Thyroid gland (tissue), 4 donors: ENCODE measurements around the gene CAPN12. TPM values are rescaled to one million over a fixed set of nuclear protein-coding genes. Genes with fewer than 3 reads are reported as not detected.

ENCODE experiments used
- DNase-seq, 2 donors: peaks; one replicate each; pipeline ENCODE4 v3.0.0-alpha.2; 2019
- H3K27ac ChIP-seq, 3 donors: fragments of 200-600 bp; sonication (generic); 1 replicate in 2 of 3; 2 replicates in 1 of 3; pipeline ENCODE4 v1.5.1; 2016 to 2019; ENCODE audit warnings: mild to moderate bottlenecking in 1 of 3, moderate library complexity in 1 of 3
- H3K27me3 ChIP-seq: fragments of 200-600 bp; sonication (generic); one replicate; pipeline ENCODE4 v1.5.1; 2019
- H3K36me3 ChIP-seq, 2 donors: fragments of 200-600 bp; sonication (generic); one replicate each; pipeline ENCODE4 v1.5.1; 2016 to 2019
- H3K4me1 ChIP-seq, 2 donors: fragments of 200-600 bp; sonication (generic); one replicate each; pipeline ENCODE4 v1.5.1; 2017 to 2019
- H3K4me3 ChIP-seq, 3 donors: fragments of 200-600 bp; sonication (generic); replicated peaks in 1 of 3; 1 replicate in 2 of 3; 2 replicates in 1 of 3; pipeline ENCODE4 v1.5.1; 2016; ENCODE audit warnings: mild to moderate bottlenecking in 1 of 3
- H3K9me3 ChIP-seq: fragments of 200-600 bp; sonication (generic); one replicate; pipeline ENCODE4 v1.5.1; 2017
- POLR2A ChIP-seq, 2 donors: fragments of 450-650 bp; IDR thresholded peaks; one replicate each; pipeline ENCODE4 v1.6.1; 2017; ENCODE audit warnings: antibody characterized with exemption in 2 of 2, mild to moderate bottlenecking in 2 of 2, moderate library complexity in 1 of 2
- WGBS, 2 donors: methylation state at CpG; one replicate each; pipeline ENCODE4 v1.1.5; 2017; 5-methylcytosine and 5-hydroxymethylcytosine counted together
- intact Hi-C: fragments of 100-400 bp; cut with DNase I; formaldehyde crosslinking; loops from one replicate; pipeline ENCODE4 v1.15.1; 2023
- total RNA-seq, 4 donors: library from RNA; depleted of rRNA; stranded (reverse); fragments of >200 nt; gene quantifications; one replicate each; pipeline ENCODE4 v1.2.3, GENCODE V29; 2016
- TF ChIP-seq, protein P1 (sequence below), 6 experiments: fragments of 200-600 bp in 3 of 6; fragments of 450-650 bp in 3 of 6; sonication (generic) in 3 of 6; IDR thresholded peaks; one replicate each; pipeline ENCODE4 v1.5.1; 2016 to 2019; ENCODE audit warnings: antibody characterized with exemption in 6 of 6, mild to moderate bottlenecking in 2 of 6, inconsistent platforms in 1 of 6, moderate library complexity in 1 of 6

Gene CAPN12
- total RNA-seq, 4 donors from 2014 or later = 1.6 to 2.0 TPM; not detected in 2

DNA sequence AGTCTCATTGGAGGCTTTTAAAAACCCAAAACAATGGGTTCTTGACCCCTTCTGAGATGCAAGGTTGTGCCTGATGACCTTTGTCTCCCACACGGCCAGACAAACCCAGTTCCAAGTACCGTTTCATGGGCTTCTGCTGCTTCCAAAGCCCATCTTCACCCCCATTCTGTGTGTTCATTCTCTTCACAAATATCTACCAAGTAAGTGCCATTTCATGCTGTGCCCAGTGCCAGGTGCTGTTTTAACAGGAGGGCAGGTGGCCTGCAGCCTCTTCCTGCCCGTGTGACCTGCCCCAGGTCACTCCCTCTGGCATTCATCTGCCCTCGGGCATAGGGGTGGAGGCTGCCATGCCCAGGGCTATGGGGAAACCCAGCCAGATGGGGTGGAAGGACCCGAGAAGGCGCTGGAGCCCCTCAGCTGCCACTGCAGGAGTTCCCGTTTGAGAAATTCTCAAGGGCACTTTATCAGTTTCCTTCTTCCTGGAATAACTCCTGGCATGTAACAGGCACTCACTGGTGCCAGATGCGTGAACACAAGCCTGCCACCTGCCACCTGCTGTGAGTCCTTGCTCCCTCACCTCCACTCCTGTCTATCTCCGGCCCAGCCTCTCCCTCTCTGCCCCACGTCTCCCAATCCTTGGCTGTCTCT is 12.5 kb downstream of the CAPN12 start:
- intact Hi-C loops = loop anchor here (5.0 kb wide), 1 partner anchor 84 kb away; the partner anchor contains the start of gene ACTN4
- 29 to 33% methylated on average over 10 of the region's 10 CpGs for WGBS, 2 donors
- no peak overlapping the region for H3K4me3 ChIP-seq
- no peaks in the 10 kb centered on the region for H3K27me3 ChIP-seq
- no peaks in the 10 kb centered on the region for H3K9me3 ChIP-seq
- peaks cover 17 to 29% of the 10 kb centered on the region in 2 donors for H3K4me1 ChIP-seq
- peaks cover 30 to 32% of the 10 kb centered on the region in 2 donors for H3K36me3 ChIP-seq
- TF ChIP-seq, protein P1, sequence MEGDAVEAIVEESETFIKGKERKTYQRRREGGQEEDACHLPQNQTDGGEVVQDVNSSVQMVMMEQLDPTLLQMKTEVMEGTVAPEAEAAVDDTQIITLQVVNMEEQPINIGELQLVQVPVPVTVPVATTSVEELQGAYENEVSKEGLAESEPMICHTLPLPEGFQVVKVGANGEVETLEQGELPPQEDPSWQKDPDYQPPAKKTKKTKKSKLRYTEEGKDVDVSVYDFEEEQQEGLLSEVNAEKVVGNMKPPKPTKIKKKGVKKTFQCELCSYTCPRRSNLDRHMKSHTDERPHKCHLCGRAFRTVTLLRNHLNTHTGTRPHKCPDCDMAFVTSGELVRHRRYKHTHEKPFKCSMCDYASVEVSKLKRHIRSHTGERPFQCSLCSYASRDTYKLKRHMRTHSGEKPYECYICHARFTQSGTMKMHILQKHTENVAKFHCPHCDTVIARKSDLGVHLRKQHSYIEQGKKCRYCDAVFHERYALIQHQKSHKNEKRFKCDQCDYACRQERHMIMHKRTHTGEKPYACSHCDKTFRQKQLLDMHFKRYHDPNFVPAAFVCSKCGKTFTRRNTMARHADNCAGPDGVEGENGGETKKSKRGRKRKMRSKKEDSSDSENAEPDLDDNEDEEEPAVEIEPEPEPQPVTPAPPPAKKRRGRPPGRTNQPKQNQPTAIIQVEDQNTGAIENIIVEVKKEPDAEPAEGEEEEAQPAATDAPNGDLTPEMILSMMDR (IDR thresholded peaks at IDR 0.05) = peak in 3 of 6 experiments; percentile 15 to 23 (median 16)
- TF ChIP-seq POLR2A (IDR thresholded peaks at IDR 0.05) = no peak
- H3K27ac ChIP-seq = peak overlapping the region; percentile 35 to 71 (median 65)
- peak; percentile 77 to 79 for DNase-seq

DNA sequence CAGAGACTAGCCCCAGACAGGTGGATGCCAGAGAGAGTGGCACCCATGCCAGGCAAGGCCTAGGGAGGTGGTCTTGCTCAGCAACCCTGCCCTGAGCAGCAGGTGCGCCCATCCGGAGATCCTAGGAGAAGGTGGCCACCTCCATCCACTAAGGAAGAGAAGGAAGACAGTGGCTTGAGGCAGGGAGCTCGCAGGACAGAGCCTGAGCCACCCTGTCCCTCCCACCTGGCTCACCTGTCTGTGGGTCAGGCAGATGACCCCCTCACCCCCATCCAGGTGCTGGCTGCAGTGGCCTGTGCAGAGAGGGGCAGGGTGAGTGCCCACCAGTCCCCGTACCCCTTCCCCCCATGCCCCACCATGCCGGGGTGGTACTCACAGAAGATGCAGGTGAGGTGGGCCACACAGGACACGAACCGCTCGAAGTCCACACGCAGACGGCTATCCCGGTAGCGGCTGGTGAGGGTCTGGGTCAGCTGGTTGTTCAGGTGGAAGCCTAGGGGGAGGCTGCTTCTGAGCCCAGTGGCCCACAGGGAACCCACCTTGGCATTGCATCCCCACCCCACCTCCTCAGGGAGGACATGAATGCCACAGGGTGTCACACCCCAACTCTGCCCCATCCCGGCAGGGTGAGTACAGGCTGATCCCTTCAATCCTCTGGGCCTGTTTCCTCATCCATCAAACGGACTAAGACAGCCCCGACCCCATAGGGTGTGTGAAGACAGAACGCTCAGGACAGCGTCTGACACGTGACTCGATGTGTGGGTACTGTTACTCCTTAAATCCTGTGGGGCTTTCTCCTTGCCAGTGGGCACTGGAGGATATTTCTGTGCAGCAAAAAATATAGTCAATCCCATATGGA is 13.3 kb downstream of the CAPN12 start:
- Histone ChIP-seq H3K4me3 (no peak overlapping the region), H3K27ac (peak overlapping the region; percentile 35 to 71 (median 65)), H3K36me3 (peaks cover 38 to 40% of the 10 kb centered on the region in 2 donors), H3K9me3 (no peaks in the 10 kb centered on the region), H3K4me1 (peaks cover 13 to 24% of the 10 kb centered on the region in 2 donors), H3K27me3 (no peaks in the 10 kb centered on the region)
- intact Hi-C loops = loop anchor here (5.0 kb wide), 1 partner anchor 84 kb away; the partner anchor contains the start of gene ACTN4
- 94 to 97% methylated on average over 9 to 13 of the region's 19 CpGs for WGBS, 2 donors
- no peak for TF ChIP-seq POLR2A (IDR thresholded peaks at IDR 0.05)
- TF ChIP-seq, protein P1 (IDR thresholded peaks at IDR 0.05) = no peak
- no peak for DNase-seq

DNA sequence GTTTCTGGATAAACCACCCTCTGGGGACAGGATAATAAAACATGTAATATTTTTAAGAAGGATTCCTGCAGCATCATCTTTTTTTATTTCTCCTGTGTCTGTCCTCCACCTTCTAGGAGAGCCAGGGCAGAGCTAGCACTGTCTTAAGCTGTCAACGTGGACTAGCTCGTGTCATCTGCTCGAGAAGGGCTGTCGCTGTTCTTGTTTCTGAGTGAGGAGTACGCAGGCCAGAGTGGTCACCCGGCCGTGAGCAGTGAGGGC is 13.9 kb downstream of the CAPN12 start:
- H3K27me3 ChIP-seq = no peaks in the 10 kb centered on the region
- H3K27ac ChIP-seq = peak overlapping the region in 1 of 3 donors; percentile 35
- peaks cover 13 to 24% of the 10 kb centered on the region in 2 donors for H3K4me1 ChIP-seq
- H3K9me3 ChIP-seq = no peaks in the 10 kb centered on the region
- no peak overlapping the region for H3K4me3 ChIP-seq
- intact Hi-C loops = loop anchor here (5.0 kb wide), 1 partner anchor 83 kb away; the partner anchor contains the start of gene ACTN4
- WGBS, 2 donors = 95% methylated on average over 7 of the region's 7 CpGs
- TF ChIP-seq, protein P1 (IDR thresholded peaks at IDR 0.05) = no peak
- TF ChIP-seq POLR2A (IDR thresholded peaks at IDR 0.05) = no peak
- peaks cover 44 to 45% of the 10 kb centered on the region in 2 donors for H3K36me3 ChIP-seq
- DNase-seq = no peak

DNA sequence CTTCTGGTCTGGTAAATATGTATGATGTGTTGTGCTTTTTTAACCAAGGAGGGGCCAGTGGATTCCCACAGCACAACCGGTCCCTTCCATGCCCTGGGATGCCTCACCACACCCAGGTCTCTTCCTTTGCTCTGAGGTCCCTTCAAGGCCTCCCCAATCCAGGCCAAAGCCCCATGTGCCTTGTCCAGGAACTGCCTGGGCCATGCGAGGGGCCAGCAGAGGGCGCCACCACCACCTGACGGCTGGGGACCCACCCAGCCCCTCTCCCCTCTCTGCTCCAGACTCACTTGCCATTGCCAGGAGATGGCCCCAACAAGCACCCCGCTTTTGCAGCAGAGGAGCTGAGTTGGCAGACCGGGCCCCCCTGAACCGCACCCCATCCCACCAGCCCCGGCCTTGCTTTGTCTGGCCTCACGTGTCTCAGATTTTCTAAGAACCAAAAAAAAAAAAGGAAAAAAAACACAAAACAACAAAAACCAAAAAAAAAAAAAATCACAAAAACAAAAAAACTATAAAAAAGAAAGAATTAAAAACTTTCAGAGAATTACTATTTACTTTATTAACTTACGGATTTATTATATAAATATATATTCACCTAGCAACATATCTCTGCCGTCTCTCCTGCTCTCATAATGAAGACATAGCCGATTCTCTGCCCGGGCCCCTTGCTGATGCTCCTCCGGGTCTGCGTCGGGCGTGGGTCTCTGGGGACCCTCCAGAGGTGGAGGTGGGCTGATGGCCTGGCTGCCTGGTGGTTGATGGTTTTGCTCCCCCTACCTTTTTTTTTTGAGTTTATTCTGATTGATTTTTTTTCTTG is 14.4 kb downstream of the CAPN12 start:
- Histone ChIP-seq H3K9me3 (no peaks in the 10 kb centered on the region), H3K27me3 (no peaks in the 10 kb centered on the region), H3K27ac (peak overlapping the region in 1 of 3 donors; percentile 35), H3K36me3 (peaks cover 49 to 51% of the 10 kb centered on the region in 2 donors), H3K4me1 (peaks cover 13 to 24% of the 10 kb centered on the region in 2 donors), H3K4me3 (no peak overlapping the region)
- peak; percentile 57 to 58 for DNase-seq
- TF ChIP-seq, protein P1 (IDR thresholded peaks at IDR 0.05) = peak; percentile 53 to 84 (median 62)
- no peak for TF ChIP-seq POLR2A (IDR thresholded peaks at IDR 0.05)
- intact Hi-C loops = loop anchor here (5.0 kb wide), 1 partner anchor 83 kb away; the partner anchor contains the start of gene ACTN4
- 82 to 84% methylated on average over 14 to 17 of the region's 17 CpGs for WGBS, 2 donors
